Neural progenitor cell (in vitro differentiated cells): Measurements from ENCODE around the gene CABLES1. TPM values are rescaled to one million over a fixed set of nuclear protein-coding genes. Genes with fewer than 3 reads are reported as not detected.

Experiments used
- DNase-seq: peaks from one replicate; pipeline ENCODE4 v3.0.0-alpha.2; 2016; ENCODE audit warnings: low spot score
- H2AFZ ChIP-seq: fragments of 200-600 bp; sonication (generic); replicated peaks from 2 replicates; pipeline ENCODE4 v1.6.1; 2016; ENCODE audit warnings: antibody characterized with exemption
- H3F3A ChIP-seq: fragments of 200-600 bp; sonication (generic); 2 replicates; pipeline ENCODE4 v1.6.1; 2016; ENCODE audit warnings: antibody characterized with exemption, low read depth
- H3K27ac ChIP-seq: fragments of 200-600 bp; sonication (generic); 2 replicates; pipeline ENCODE4 v1.5.1; 2016; ENCODE audit warnings: mild to moderate bottlenecking
- H3K27me3 ChIP-seq: fragments of 200-600 bp; sonication (generic); 2 replicates; pipeline ENCODE4 v1.6.1; 2016; ENCODE audit warnings: mild to moderate bottlenecking, moderate library complexity
- H3K36me3 ChIP-seq: fragments of 200-600 bp; sonication (generic); 2 replicates; pipeline ENCODE4 v1.5.1; 2016
- H3K4me1 ChIP-seq: fragments of 200-600 bp; sonication (generic); 2 replicates; pipeline ENCODE4 v1.6.1; 2016; ENCODE audit warnings: mixed run types
- H3K4me2 ChIP-seq: fragments of 200-600 bp; sonication (generic); 2 replicates; pipeline ENCODE4 v1.6.1; 2016
- H3K4me3 ChIP-seq: fragments of 200-600 bp; sonication (generic); 2 replicates; pipeline ENCODE4 v1.5.1; 2016
- H3K79me2 ChIP-seq: fragments of 200-600 bp; sonication (generic); 2 replicates; pipeline ENCODE4 v1.6.1; 2016; ENCODE audit warnings: low read depth
- H3K9ac ChIP-seq: fragments of 200-600 bp; sonication (generic); 2 replicates; pipeline ENCODE4 v1.6.1; 2016
- H3K9me3 ChIP-seq: fragments of 200-600 bp; sonication (generic); 2 replicates; pipeline ENCODE4 v1.5.1; 2016; ENCODE audit warnings: low read depth
- H4K20me1 ChIP-seq: fragments of 200-600 bp; sonication (generic); 2 replicates; pipeline ENCODE4 v1.6.1; 2016; ENCODE audit warnings: low read depth
- H3K27ac Mint-ChIP-seq: 3 replicates; pipeline ENCODE4 v1.8.0; 2021; ENCODE audit warnings: mixed read lengths
- H3K27me3 Mint-ChIP-seq: 2 replicates; pipeline ENCODE4 v1.8.0; 2022; ENCODE audit warnings: low read depth, mild to moderate bottlenecking, inconsistent platforms, moderate library complexity, mixed read lengths; ENCODE audit not compliant: insufficient read depth
- H3K36me3 Mint-ChIP-seq: 3 replicates; pipeline ENCODE4 v1.8.0; 2021; ENCODE audit warnings: mixed read lengths
- H3K4me1 Mint-ChIP-seq: 3 replicates; pipeline ENCODE4 v1.8.0; 2021; ENCODE audit warnings: mixed read lengths
- H3K4me3 Mint-ChIP-seq: 3 replicates; pipeline ENCODE4 v1.8.0; 2021; ENCODE audit warnings: mild to moderate bottlenecking, moderate library complexity, mixed read lengths
- H3K9me3 Mint-ChIP-seq: 3 replicates; pipeline ENCODE4 v1.8.0; 2020; ENCODE audit warnings: mixed read lengths
- CTCF ChIP-seq: fragments of 200-600 bp; sonication (generic); IDR thresholded peaks from 2 replicates; pipeline ENCODE4 v1.5.1; 2017; ENCODE audit warnings: antibody characterized with exemption, mild to moderate bottlenecking
- EZH2 ChIP-seq: fragments of 200-600 bp; sonication (generic); IDR thresholded peaks from 2 replicates; pipeline ENCODE4 v1.6.1; 2017; ENCODE audit warnings: antibody characterized with exemption, mild to moderate bottlenecking, moderate library complexity
- EZH2phosphoT487 ChIP-seq: fragments of 200-600 bp; sonication (generic); IDR thresholded peaks from 2 replicates; pipeline ENCODE4 v1.6.1; 2017; ENCODE audit warnings: antibody characterized with exemption
- total RNA-seq: library from RNA; depleted of rRNA; stranded (reverse); fragments of >200 nt; gene quantifications from 2 replicates; pipeline ENCODE4 v1.2.3, GENCODE V29; 2015; ENCODE audit warnings: low replicate concordance

CABLES1 gene
- total RNA-seq, 1 donor from 2014 or later, result 2.8 TPM

GRCh38 chr18:23121133-23121532 is 14.2 kb upstream of the CABLES1 start:
- no peak overlapping the region for H3K4me2 ChIP-seq
- Mint-ChIP-seq H3K36me3 (peaks cover 2% of the 10 kb centered on the region), H3K27me3 (peaks cover 22% of the 10 kb centered on the region), H3K27ac (no peak overlapping the region), H3K9me3 (peaks cover 2% of the 10 kb centered on the region), H3K4me3 (no peak overlapping the region), H3K4me1 (peaks cover 25% of the 10 kb centered on the region)
- no peak for DNase-seq
- H3K36me3 ChIP-seq, result no peaks in the 10 kb centered on the region
- H3K4me1 ChIP-seq, result no peaks in the 10 kb centered on the region
- no peaks in the 10 kb centered on the region for H3F3A ChIP-seq
- no peaks in the 10 kb centered on the region for H3K79me2 ChIP-seq
- H3K27ac ChIP-seq, result no peak overlapping the region
- H3K9ac ChIP-seq, result no peak overlapping the region
- no peaks in the 10 kb centered on the region for H3K9me3 ChIP-seq
- no peak overlapping the region for H3K4me3 ChIP-seq
- no peak for TF ChIP-seq EZH2
- TF ChIP-seq EZH2phosphoT487, result no peak
- no peak for TF ChIP-seq CTCF
- no peak overlapping the region for H2AFZ ChIP-seq
- no peaks in the 10 kb centered on the region for H3K27me3 ChIP-seq
- H4K20me1 ChIP-seq, result no peaks in the 10 kb centered on the region

- H3F3A ChIP-seq, result no peaks in the 10 kb centered on the region
- H2AFZ ChIP-seq, result no peak overlapping the region
Measured at GRCh38 chr18:23122334-23123229, 12.7 kb upstream of the CABLES1 start.

DNA sequence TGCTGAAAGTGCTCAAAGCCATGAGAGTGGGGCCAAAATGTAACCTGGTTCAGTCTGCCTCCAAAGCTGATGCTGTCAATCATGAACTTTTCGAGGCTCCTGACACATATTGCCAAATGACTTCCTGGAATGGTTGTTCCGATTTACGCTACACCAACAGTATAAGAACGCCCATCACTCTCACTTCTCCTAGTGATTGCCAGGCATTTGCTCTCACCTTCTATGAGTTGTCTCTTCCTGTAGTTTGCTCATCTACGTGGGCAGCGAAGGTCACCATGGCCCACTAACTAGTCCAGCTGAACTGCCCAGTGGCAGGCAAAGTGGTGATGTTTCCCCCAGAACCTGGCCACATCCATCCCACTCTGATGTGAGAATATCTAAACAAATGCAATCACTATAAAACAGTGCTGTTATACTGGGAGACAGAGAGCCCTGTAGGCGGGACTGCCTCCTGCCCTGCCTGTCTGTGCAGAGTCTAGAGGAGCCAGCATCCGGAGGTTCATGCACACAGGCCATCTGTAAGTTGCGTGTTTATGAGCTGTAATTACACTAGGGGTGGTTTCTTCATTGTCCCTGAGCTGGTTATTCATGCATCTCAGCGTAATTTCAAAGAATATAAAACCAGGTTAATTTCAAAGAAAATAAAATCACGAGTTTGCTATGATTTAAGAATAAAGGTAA is 8.8 kb upstream of the CABLES1 start:
- no peak overlapping the region for H2AFZ ChIP-seq
- TF ChIP-seq EZH2 (no peak), CTCF (no peak), EZH2phosphoT487 (no peak)
- Mint-ChIP-seq H3K27me3 (peaks cover 27% of the 10 kb centered on the region), H3K27ac (no peak overlapping the region), H3K9me3 (peaks cover 2% of the 10 kb centered on the region), H3K4me3 (no peak overlapping the region), H3K36me3 (peaks cover 2% of the 10 kb centered on the region), H3K4me1 (peaks cover 22% of the 10 kb centered on the region)
- H3K9me3 ChIP-seq, result no peaks in the 10 kb centered on the region
- DNase-seq, result no peak
- H3K27ac ChIP-seq, result no peak overlapping the region
- no peak overlapping the region for H3K4me3 ChIP-seq
- H4K20me1 ChIP-seq, result no peaks in the 10 kb centered on the region
- no peak overlapping the region for H3K9ac ChIP-seq
- no peaks in the 10 kb centered on the region for H3K4me1 ChIP-seq
- no peaks in the 10 kb centered on the region for H3K36me3 ChIP-seq
- H3F3A ChIP-seq, result no peaks in the 10 kb centered on the region
- no peaks in the 10 kb centered on the region for H3K79me2 ChIP-seq
- no peaks in the 10 kb centered on the region for H3K27me3 ChIP-seq
- H3K4me2 ChIP-seq, result no peak overlapping the region

More at GRCh38 chr18:23122334-23123229, 12.7 kb upstream of the CABLES1 start:
- Histone ChIP-seq H4K20me1 (no peaks in the 10 kb centered on the region), H3K36me3 (no peaks in the 10 kb centered on the region), H3K9ac (no peak overlapping the region), H3K9me3 (no peaks in the 10 kb centered on the region), H3K79me2 (no peaks in the 10 kb centered on the region), H3K4me2 (no peak overlapping the region), H3K27me3 (no peaks in the 10 kb centered on the region), H3K4me3 (no peak overlapping the region), H3K4me1 (no peaks in the 10 kb centered on the region), H3K27ac (no peak overlapping the region)
- peaks cover 2% of the 10 kb centered on the region for H3K36me3 Mint-ChIP-seq
- no peak for DNase-seq
- H3K4me1 Mint-ChIP-seq, result peaks cover 25% of the 10 kb centered on the region
- no peak for TF ChIP-seq EZH2
- TF ChIP-seq EZH2phosphoT487, result no peak
- no peak for TF ChIP-seq CTCF
- peaks cover 29% of the 10 kb centered on the region for H3K27me3 Mint-ChIP-seq
- H3K9me3 Mint-ChIP-seq, result peaks cover 2% of the 10 kb centered on the region
- H3K27ac Mint-ChIP-seq, result peak overlapping the region; percentile 1
- H3K4me3 Mint-ChIP-seq, result peak overlapping the region; percentile 9
